Measurements from ENCODE around the gene TMEM151B. TPM values are rescaled to one million over a fixed set of nuclear protein-coding genes. Genes with fewer than 3 reads are reported as not detected.

TMEM151B gene
- total and polyA plus RNA-seq, 10 of the 15 experiments (the other 5 are each of a cell fraction or from before 2014, with no cell fraction given): 0.01 to 0.19 (median 0.05) TPM; not detected in 6

GRCh38 chr6:44263354-44264100, 6.7 kb upstream of the TMEM151B start:
- H3K9ac ChIP-seq (ENCODE audit: control insufficient read depth, insufficient read depth, low read length): peak overlapping the region; percentile 90
- peak; percentile 40 for ATAC-seq
- H4K20me1 ChIP-seq (ENCODE audit: control insufficient read depth, insufficient read depth): no peaks in the 10 kb centered on the region
- no peak overlapping the region for H2AFZ ChIP-seq (ENCODE audit: control insufficient read depth, low read depth, low read length)
- H3K4me2 ChIP-seq (ENCODE audit: control insufficient read depth, insufficient read depth): peak overlapping the region; percentile 98
- in situ Hi-C loops (cut with MboI) (no loop called here), intact Hi-C loops (cut with micrococcal nuclease; ENCODE audit: unreplicated experiment) (loop anchor here (2.0 kb wide), 1 partner anchor 49 kb away; the partner anchor contains the start of gene AARS2)
- RAD21 ChIA-PET (ENCODE audit: unreplicated experiment): interaction anchor here (1.0 to 2.2 kb wide), 8 partner anchors 8 to 185 kb away, joined by 3 to 12 read pairs (median 4); partner anchors contain the start of gene HSP90AB1
- H3K4me3 ChIP-seq: peak overlapping the region; percentile 98
- no peaks in the 10 kb centered on the region for H3K9me3 ChIP-seq (replicated peaks; ENCODE audit: control insufficient read depth, insufficient read depth, low read length)
- TSS peak; percentile 89 for BruUV-seq (replicated peaks)
- 0% methylated on average over 8 of the region's 9 CpGs for WGBS (ENCODE audit: insufficient coverage, insufficient replicate concordance, low lambda C conversion rate, missing lambda C conversion rate)
- peaks cover 69% of the 10 kb centered on the region for H3K79me2 ChIP-seq (ENCODE audit: control insufficient read depth, insufficient read depth, low read length)
- no peaks in the 10 kb centered on the region for H3K27me3 ChIP-seq (replicated peaks in 1 of 2; ENCODE audit: control insufficient read depth in 2 of 2, insufficient read depth in 2 of 2, low read length in 1 of 2)
- POLR2A ChIA-PET: interaction anchor here (0.9 to 10.7 kb wide), 8 partner anchors 9 to 142 kb away, joined by 4 to 131 read pairs (median 5); partner anchors contain the start of genes HSP90AB1 and SLC29A1
- DNase-seq (ENCODE audit: low read depth, low spot score): no peak
- H3K36me3 ChIP-seq (ENCODE audit: control insufficient read depth in 2 of 2, insufficient read depth in 2 of 2, low read length in 1 of 2): peaks cover 13 to 20% of the 10 kb centered on the region in 2 experiments
- CTCF ChIA-PET: interaction anchor here (0.8 to 2.4 kb wide), 17 partner anchors 8 to 189 kb away, joined by 3 to 14 read pairs (median 6); partner anchors contain the start of genes AARS2 and HSP90AB1
- SMC1A ChIA-PET (ENCODE audit: uncharacterized antibody, unreplicated experiment): interaction anchor here (0.9 to 2.0 kb wide), 6 partner anchors 16 to 91 kb away, joined by 3 to 18 read pairs (median 5); partner anchors contain the start of gene HSP90AB1
- H3K4me1 ChIP-seq (ENCODE audit: control insufficient read depth, insufficient read depth, low read length): peaks cover 61% of the 10 kb centered on the region
- H3K27ac ChIP-seq (ENCODE audit: control insufficient read depth, insufficient read depth): peak overlapping the region; percentile 99
- no peak for FAIRE-seq
- peak; percentile 54; a peak in 2 of 4 replicates for TF ChIP-seq BHLHE40 (IDR thresholded peaks at IDR 0.05; ENCODE audit: borderline replicate concordance in 1 of 2, low read depth in 2 of 2, low read length in 1 of 2)
- peak; percentile 99 for TF ChIP-seq IKZF1 (conservative IDR thresholded peaks at IDR 0.05)
- TF ChIP-seq POU2F2 (IDR thresholded peaks at IDR 0.05; ENCODE audit: borderline replicate concordance, low read depth, low read length): peak; percentile 57; the same call in 2 of the 3 replicates
- TF ChIP-seq EGR1 (IDR thresholded peaks at IDR 0.05; ENCODE audit: borderline replicate concordance in 1 of 2, low read depth in 2 of 2, low read length in 2 of 2): peak in 1 of 2 experiments; percentile 64; a peak in 2 of 3 replicates
- TF ChIP-seq USF1 (IDR thresholded peaks at IDR 0.05; ENCODE audit: borderline replicate concordance, extremely low read length, insufficient read depth, low read depth, low read length): no peak
- peak; percentile 87 for TF ChIP-seq NR2F1 (conservative IDR thresholded peaks at IDR 0.05)
- TF ChIP-seq DPF2 (IDR thresholded peaks at IDR 0.05): peak; percentile 62; the same call in 1 of the 2 replicates
- TF ChIP-seq MXI1 (IDR thresholded peaks at IDR 0.05; ENCODE audit: low read depth, low read length): no peak
- TF ChIP-seq, protein P1, sequence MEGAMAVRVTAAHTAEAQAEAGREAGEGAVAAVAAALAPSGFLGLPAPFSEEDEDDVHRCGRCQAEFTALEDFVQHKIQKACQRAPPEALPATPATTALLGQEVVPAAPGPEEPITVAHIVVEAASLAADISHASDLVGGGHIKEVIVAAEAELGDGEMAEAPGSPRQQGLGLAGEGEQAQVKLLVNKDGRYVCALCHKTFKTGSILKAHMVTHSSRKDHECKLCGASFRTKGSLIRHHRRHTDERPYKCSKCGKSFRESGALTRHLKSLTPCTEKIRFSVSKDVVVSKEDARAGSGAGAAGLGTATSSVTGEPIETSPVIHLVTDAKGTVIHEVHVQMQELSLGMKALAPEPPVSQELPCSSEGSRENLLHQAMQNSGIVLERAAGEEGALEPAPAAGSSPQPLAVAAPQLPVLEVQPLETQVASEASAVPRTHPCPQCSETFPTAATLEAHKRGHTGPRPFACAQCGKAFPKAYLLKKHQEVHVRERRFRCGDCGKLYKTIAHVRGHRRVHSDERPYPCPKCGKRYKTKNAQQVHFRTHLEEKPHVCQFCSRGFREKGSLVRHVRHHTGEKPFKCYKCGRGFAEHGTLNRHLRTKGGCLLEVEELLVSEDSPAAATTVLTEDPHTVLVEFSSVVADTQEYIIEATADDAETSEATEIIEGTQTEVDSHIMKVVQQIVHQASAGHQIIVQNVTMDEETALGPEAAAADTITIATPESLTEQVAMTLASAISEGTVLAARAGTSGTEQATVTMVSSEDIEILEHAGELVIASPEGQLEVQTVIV (IDR thresholded peaks at IDR 0.05; ENCODE audit: borderline replicate concordance, partially characterized antibody): no peak
- TF ChIP-seq CTCF (IDR thresholded peaks at IDR 0.05 in 2 of 3, conservative IDR thresholded peaks at IDR 0.05 in 1 of 3; ENCODE audit: control insufficient read depth in 2 of 3, extremely low read depth in 1 of 3, insufficient read depth in 1 of 3, low read depth in 3 of 3, low read length in 3 of 3): no peak
- TF ChIP-seq, protein P2, sequence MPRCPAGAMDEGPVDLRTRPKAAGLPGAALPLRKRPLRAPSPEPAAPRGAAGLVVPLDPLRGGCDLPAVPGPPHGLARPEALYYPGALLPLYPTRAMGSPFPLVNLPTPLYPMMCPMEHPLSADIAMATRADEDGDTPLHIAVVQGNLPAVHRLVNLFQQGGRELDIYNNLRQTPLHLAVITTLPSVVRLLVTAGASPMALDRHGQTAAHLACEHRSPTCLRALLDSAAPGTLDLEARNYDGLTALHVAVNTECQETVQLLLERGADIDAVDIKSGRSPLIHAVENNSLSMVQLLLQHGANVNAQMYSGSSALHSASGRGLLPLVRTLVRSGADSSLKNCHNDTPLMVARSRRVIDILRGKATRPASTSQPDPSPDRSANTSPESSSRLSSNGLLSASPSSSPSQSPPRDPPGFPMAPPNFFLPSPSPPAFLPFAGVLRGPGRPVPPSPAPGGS (IDR thresholded peaks at IDR 0.05; ENCODE audit: borderline replicate concordance, insufficient read depth, low read depth, low read length, poor library complexity, severe bottlenecking): peak; percentile 76
- no peak for TF ChIP-seq STAT3 (IDR thresholded peaks at IDR 0.05; ENCODE audit: low read depth, low read length)
- TF ChIP-seq MTA2 (IDR thresholded peaks at IDR 0.05; ENCODE audit: low read depth): peak; percentile 58; the same call in 1 of the 2 replicates
- TF ChIP-seq SIX5 (IDR thresholded peaks at IDR 0.05; ENCODE audit: low read depth, low read length, severe bottlenecking): no peak

Data from GM12878 (cell line).